ENCODE results near the gene HIGD1A. TPM values are rescaled to one million over a fixed set of nuclear protein-coding genes. Genes with fewer than 3 reads are reported as not detected.

Gene HIGD1A
- total and polyA plus RNA-seq, 2 of the 4 experiments (the other 2 are of a cell fraction), result 86.6 to 137 TPM

GRCh38 chr3:42809202-42809601 lies 4.9 kb upstream of the HIGD1A start, which contains the start of gene ACKR2:
Gene ACKR2 (plus strand): TSS chr3:42809445. CDS start chr3:42864503, 55,058 bp downstream.
- H4K20me1 ChIP-seq (ENCODE audit: insufficient read depth, low read length), result 0 out of 2 replicates have a peak, but pooled peaks cover under 1% of the 10 kb centered on the region
- H3K23ac ChIP-seq (ENCODE audit: low read depth, low read length), result no peak within 1 kb of the TSS
- ChIA-PET POLR2A (ENCODE audit: unreplicated experiment) (no interaction called here), CTCF (no interaction called here)
- H3K4me3 ChIP-seq (ENCODE audit: insufficient read depth, low read depth, low read length), result no peak within 1 kb of the TSS
- H3K9me3 ChIP-seq (ENCODE audit: control insufficient read depth, insufficient read depth, low read length), result no peaks in the 10 kb centered on the region
- DNase-seq (no peak), ATAC-seq (ENCODE audit: low read depth) (no peak)
- H2AK5ac ChIP-seq (ENCODE audit: low read depth, low read length), result no peak within 1 kb of the TSS
- no peak within 1 kb of the TSS for H3K14ac ChIP-seq (replicated peaks; ENCODE audit: low read depth, low read length)
- H3K27me3 ChIP-seq (ENCODE audit: control insufficient read depth, insufficient read depth, low read length), result peaks cover 6% of the 10 kb centered on the region
- no peak within 1 kb of the TSS for H2BK120ac ChIP-seq (ENCODE audit: low read depth, low read length)
- no peaks in the 10 kb centered on the region for H3K9me1 ChIP-seq (ENCODE audit: insufficient read depth, low read length)
- H4K91ac ChIP-seq (ENCODE audit: insufficient read depth, low read depth, low read length), result no peak within 1 kb of the TSS
- 40% methylated on average over 1 of the region's 5 CpGs; no CpG with 5 or more reads in 1 of the 2 experiments for WGBS, 2 experiments (ENCODE audit: extremely low coverage in 2 of 2, insufficient read length in 1 of 2)
- no peak within 1 kb of the TSS for H3K18ac ChIP-seq (ENCODE audit: low read depth, low read length)
- no peaks in the 10 kb centered on the region for H3K36me3 ChIP-seq (ENCODE audit: control insufficient read depth, insufficient read depth, low read length)
- no TSS peak for BruUV-seq (replicated peaks)
- no peaks in the 10 kb centered on the region for H3K79me1 ChIP-seq (ENCODE audit: low read depth in 1 of 2, low read length in 2 of 2)
- in situ Hi-C loops (cut with MboI; ENCODE audit: low sequenced_read_pairs) (no loop called here), dilution Hi-C loops (cut with HindIII; ENCODE audit: low sequenced_read_pairs, unreplicated experiment) (no loop called here), intact Hi-C loops (cut with micrococcal nuclease) (no loop called here)
- no peak within 1 kb of the TSS for H3K9ac ChIP-seq (ENCODE audit: low read depth, low read length)
- H4K8ac ChIP-seq (ENCODE audit: low read depth in 2 of 2, low read length in 2 of 2), result no peak within 1 kb of the TSS
- no peak within 1 kb of the TSS for H3K4ac ChIP-seq (ENCODE audit: low read depth, low read length)
- H2BK5ac ChIP-seq (ENCODE audit: low read depth, low read length, poor library complexity, severe bottlenecking), result no peak within 1 kb of the TSS
- no peak within 1 kb of the TSS for H3K56ac ChIP-seq (ENCODE audit: extremely low read depth, insufficient read depth, low read length)
- H2BK20ac ChIP-seq (ENCODE audit: low read depth, low read length), result no peak within 1 kb of the TSS
- no peak within 1 kb of the TSS for H2AK9ac ChIP-seq (replicated peaks; ENCODE audit: low read depth, low read length, poor library complexity)
- no peak within 1 kb of the TSS for H2BK15ac ChIP-seq (ENCODE audit: low read depth, low read length)
- H3K4me2 ChIP-seq (ENCODE audit: low read depth, low read length), result no peak within 1 kb of the TSS
- no peak within 1 kb of the TSS for H2AFZ ChIP-seq (replicated peaks; ENCODE audit: low read length, poor library complexity)
- H3K4me1 ChIP-seq (ENCODE audit: control insufficient read depth, insufficient read depth, low read length), result peaks cover 3% of the 10 kb centered on the region; the same call in 1 of the 2 replicates
- no peak within 1 kb of the TSS for H3K27ac ChIP-seq (ENCODE audit: insufficient read depth, low read length)
- TF ChIP-seq, protein P1, sequence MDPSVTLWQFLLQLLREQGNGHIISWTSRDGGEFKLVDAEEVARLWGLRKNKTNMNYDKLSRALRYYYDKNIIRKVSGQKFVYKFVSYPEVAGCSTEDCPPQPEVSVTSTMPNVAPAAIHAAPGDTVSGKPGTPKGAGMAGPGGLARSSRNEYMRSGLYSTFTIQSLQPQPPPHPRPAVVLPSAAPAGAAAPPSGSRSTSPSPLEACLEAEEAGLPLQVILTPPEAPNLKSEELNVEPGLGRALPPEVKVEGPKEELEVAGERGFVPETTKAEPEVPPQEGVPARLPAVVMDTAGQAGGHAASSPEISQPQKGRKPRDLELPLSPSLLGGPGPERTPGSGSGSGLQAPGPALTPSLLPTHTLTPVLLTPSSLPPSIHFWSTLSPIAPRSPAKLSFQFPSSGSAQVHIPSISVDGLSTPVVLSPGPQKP (IDR thresholded peaks at IDR 0.05; ENCODE audit: borderline replicate concordance, low read depth, low read length), result no peak
- TF ChIP-seq NFE2L2 (IDR thresholded peaks at IDR 0.05; ENCODE audit: low read depth, low read length), result no peak
- no peak for TF ChIP-seq RAD21 (IDR thresholded peaks at IDR 0.05; ENCODE audit: low read length)
- no peak for TF ChIP-seq RCOR1 (IDR thresholded peaks at IDR 0.05; ENCODE audit: insufficient replicate concordance, low read length)
- TF ChIP-seq, protein P2, sequence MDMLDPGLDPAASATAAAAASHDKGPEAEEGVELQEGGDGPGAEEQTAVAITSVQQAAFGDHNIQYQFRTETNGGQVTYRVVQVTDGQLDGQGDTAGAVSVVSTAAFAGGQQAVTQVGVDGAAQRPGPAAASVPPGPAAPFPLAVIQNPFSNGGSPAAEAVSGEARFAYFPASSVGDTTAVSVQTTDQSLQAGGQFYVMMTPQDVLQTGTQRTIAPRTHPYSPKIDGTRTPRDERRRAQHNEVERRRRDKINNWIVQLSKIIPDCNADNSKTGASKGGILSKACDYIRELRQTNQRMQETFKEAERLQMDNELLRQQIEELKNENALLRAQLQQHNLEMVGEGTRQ (IDR thresholded peaks at IDR 0.05; ENCODE audit: low read depth, low read length), result no peak
- TF ChIP-seq CEBPB (IDR thresholded peaks at IDR 0.05; ENCODE audit: low read depth, low read length), result no peak
- TF ChIP-seq BHLHE40 (IDR thresholded peaks at IDR 0.05; ENCODE audit: low read depth, low read length), result no peak
- TF ChIP-seq POLR2A (IDR thresholded peaks at IDR 0.05; ENCODE audit: low read depth, low read length), result no peak
- no peak for TF ChIP-seq CHD1 (IDR thresholded peaks at IDR 0.05; ENCODE audit: low read depth, low read length)
- TF ChIP-seq RFX5 (IDR thresholded peaks at IDR 0.05; ENCODE audit: low read depth, low read length), result no peak
- TF ChIP-seq MAZ (IDR thresholded peaks at IDR 0.05; ENCODE audit: borderline replicate concordance, low read depth, low read length), result no peak
- H4K5ac ChIP-seq (ENCODE audit: low read depth, low read length), result no peak within 1 kb of the TSS

All from IMR-90 (cell line).